Body of pancreas (tissue), 4 donors: ENCODE results near the gene RAB8B. TPM values are rescaled to one million over a fixed set of nuclear protein-coding genes. Genes with fewer than 3 reads are reported as not detected.

ENCODE experiments used
- ATAC-seq: fragments of 150-250 bp; one replicate; pipeline ENCODE4 v1.9.1; 2016
- DNase-seq, 4 donors: peaks; one replicate each; pipeline ENCODE4 v3.0.0-alpha.2; 2019
- H3K27ac ChIP-seq, 4 donors: fragments of 200-600 bp; sonication (generic); 1 replicate in 3 of 4; 2 replicates in 1 of 4; pipeline versions ENCODE4 v1.5.1 to v1.6.1; 2016 to 2019; ENCODE audit warnings: mild to moderate bottlenecking in 1 of 4, mixed read lengths in 1 of 4, moderate library complexity in 1 of 4
- H3K27me3 ChIP-seq, 2 donors: fragments of 200-600 bp; sonication (generic); one replicate each; pipeline ENCODE4 v1.6.0; 2016; ENCODE audit warnings: mild to moderate bottlenecking in 1 of 2
- H3K36me3 ChIP-seq, 2 donors: fragments of 200-600 bp; sonication (generic); replicated peaks in 1 of 2; 2 replicates each; pipeline ENCODE4 v1.5.1; 2016; ENCODE audit warnings: low read depth in 2 of 2; ENCODE audit not compliant: insufficient read depth in 1 of 2
- H3K4me1 ChIP-seq: fragments of 200-600 bp; sonication (generic); one replicate; pipeline ENCODE4 v1.6.0; 2016
- H3K4me3 ChIP-seq, 2 donors: fragments of 200-600 bp; sonication (generic); 1 replicate in 1 of 2; 2 replicates in 1 of 2; pipeline ENCODE4 v1.5.1; 2016 to 2019
- H3K9me3 ChIP-seq, 3 donors: fragments of 200-600 bp; sonication (generic); 1 replicate in 2 of 3; 2 replicates in 1 of 3; pipeline ENCODE4 v1.5.1; 2016
- CTCF ChIP-seq, 7 experiments: fragments of 450-650 bp in 4 of 7; fragments of 200-600 bp in 3 of 7; sonication (generic) in 3 of 7; IDR thresholded peaks; one replicate each; pipeline ENCODE4 v1.5.1; 2016 to 2019; ENCODE audit warnings: antibody characterized with exemption in 7 of 7
- POLR2A ChIP-seq, 3 donors: fragments of 450-650 bp; IDR thresholded peaks; one replicate each; pipeline ENCODE4 v1.6.1; 2016; ENCODE audit warnings: antibody characterized with exemption in 3 of 3, mild to moderate bottlenecking in 2 of 3
- WGBS, 2 donors: methylation state at CpG; one replicate each; pipeline ENCODE4 v1.1.5; 2017; 5-methylcytosine and 5-hydroxymethylcytosine counted together
- intact Hi-C: fragments of 100-400 bp; cut with DNase I; formaldehyde crosslinking; loops from one replicate; pipeline ENCODE4 v1.15.1; 2023
- total RNA-seq, 2 donors: library from RNA; depleted of rRNA; stranded (reverse); fragments of >200 nt; gene quantifications; one replicate each; pipeline ENCODE4 v1.1.0, GENCODE V29; 2016

RAB8B gene
- total RNA-seq, 2 donors from 2014 or later = 12.5 to 14.0 TPM

- H3K36me3 ChIP-seq = no peaks in the 10 kb centered on the region
Observed at GRCh38 chr15:63277893-63278456, 88.6 kb downstream of the RAB8B start.

GRCh38 chr15:63283126-63283525, 93.7 kb downstream of the RAB8B start:
- Histone ChIP-seq H3K9me3 (no peaks in the 10 kb centered on the region), H3K4me1 (peaks cover 2% of the 10 kb centered on the region), H3K36me3 (no peaks in the 10 kb centered on the region), H3K27me3 (no peaks in the 10 kb centered on the region), H3K4me3 (no peak overlapping the region), H3K27ac (peak overlapping the region in 1 of 4 donors; percentile 26)
- ATAC-seq (no peak), DNase-seq (peak in 1 of 4 donors; percentile 51)
- 86% methylated on average over 9 of the region's 9 CpGs for WGBS, 2 donors
- TF ChIP-seq POLR2A (IDR thresholded peaks at IDR 0.05) (no peak), CTCF (IDR thresholded peaks at IDR 0.05) (no peak)
- intact Hi-C loops = no loop called here

More at GRCh38 chr15:63277893-63278456, 88.6 kb downstream of the RAB8B start:
- H3K4me3 ChIP-seq = peak overlapping the region; percentile 66 to 68
- H3K9me3 ChIP-seq = no peaks in the 10 kb centered on the region
- H3K27ac ChIP-seq = peak overlapping the region; percentile 56 to 85 (median 69)
- peak in 2 of 4 donors; percentile 13 to 22 for DNase-seq
- peak; percentile 17 for ATAC-seq
- H3K27me3 ChIP-seq = no peaks in the 10 kb centered on the region
- WGBS, 2 donors = 5 to 6% methylated on average over 17 of the region's 17 CpGs
- TF ChIP-seq CTCF (IDR thresholded peaks at IDR 0.05) (no peak), POLR2A (IDR thresholded peaks at IDR 0.05) (no peak)
- intact Hi-C loops = no loop called here
- H3K4me1 ChIP-seq = peaks cover 10% of the 10 kb centered on the region

- Histone ChIP-seq H3K4me3 (no peak overlapping the region), H3K36me3 (peaks cover 0 to 1% of the 10 kb centered on the region in 2 donors), H3K27ac (no peak overlapping the region), H3K9me3 (no peaks in the 10 kb centered on the region), H3K4me1 (peaks cover 5% of the 10 kb centered on the region), H3K27me3 (no peaks in the 10 kb centered on the region)
- intact Hi-C loops = no loop called here
- ATAC-seq = no peak
- TF ChIP-seq POLR2A (IDR thresholded peaks at IDR 0.05) = no peak
- TF ChIP-seq CTCF (IDR thresholded peaks at IDR 0.05) = no peak
- WGBS, 2 donors = 93 to 94% methylated on average over 5 to 6 of the region's 6 CpGs
- DNase-seq = no peak
Observed at GRCh38 chr15:63284335-63284734, 94.9 kb downstream of the RAB8B start.

GRCh38 chr15:63287109-63287508, 97.7 kb downstream of the RAB8B start:
- intact Hi-C loops = no loop called here
- DNase-seq (no peak), ATAC-seq (no peak)
- no peak overlapping the region for H3K27ac ChIP-seq
- WGBS, 2 donors = 81 to 85% methylated on average over 2 of the region's 2 CpGs
- no peak overlapping the region for H3K4me3 ChIP-seq
- peaks cover 0 to 1% of the 10 kb centered on the region in 2 donors for H3K36me3 ChIP-seq
- no peaks in the 10 kb centered on the region for H3K27me3 ChIP-seq
- no peaks in the 10 kb centered on the region for H3K9me3 ChIP-seq
- no peak for TF ChIP-seq CTCF (IDR thresholded peaks at IDR 0.05)
- TF ChIP-seq POLR2A (IDR thresholded peaks at IDR 0.05) = no peak
- peaks cover 5% of the 10 kb centered on the region for H3K4me1 ChIP-seq

- DNase-seq (no peak), ATAC-seq (no peak)
- no peak overlapping the region for H3K27ac ChIP-seq
- no peak overlapping the region for H3K4me3 ChIP-seq
- peaks cover 0 to 1% of the 10 kb centered on the region in 2 donors for H3K36me3 ChIP-seq
- intact Hi-C loops = no loop called here
- H3K27me3 ChIP-seq = no peaks in the 10 kb centered on the region
- no peaks in the 10 kb centered on the region for H3K9me3 ChIP-seq
- peaks cover 5% of the 10 kb centered on the region for H3K4me1 ChIP-seq
- TF ChIP-seq CTCF (IDR thresholded peaks at IDR 0.05) = no peak
- TF ChIP-seq POLR2A (IDR thresholded peaks at IDR 0.05) = no peak
- 32 to 48% methylated on average over 1 of the region's 1 CpG for WGBS, 2 donors
Observed at GRCh38 chr15:63288342-63288741, 98.9 kb downstream of the RAB8B start.
